HG02610 (cell line): ENCODE results near the gene CHRNA5.
"Not testable (repeated sequence)": the region's sequence is repeated elsewhere in the genome, so short reads cannot be mapped to it uniquely, and the experiment has no call there.

ENCODE experiments used
- ATAC-seq: cut with Tn5 transposase; IDR thresholded peaks from one replicate; pipeline ENCODE4 v1.9.1; 2021; ENCODE audit warnings: mild to moderate bottlenecking, moderate library complexity; ENCODE audit not compliant: unreplicated experiment

CHRNA5 gene

DNA sequence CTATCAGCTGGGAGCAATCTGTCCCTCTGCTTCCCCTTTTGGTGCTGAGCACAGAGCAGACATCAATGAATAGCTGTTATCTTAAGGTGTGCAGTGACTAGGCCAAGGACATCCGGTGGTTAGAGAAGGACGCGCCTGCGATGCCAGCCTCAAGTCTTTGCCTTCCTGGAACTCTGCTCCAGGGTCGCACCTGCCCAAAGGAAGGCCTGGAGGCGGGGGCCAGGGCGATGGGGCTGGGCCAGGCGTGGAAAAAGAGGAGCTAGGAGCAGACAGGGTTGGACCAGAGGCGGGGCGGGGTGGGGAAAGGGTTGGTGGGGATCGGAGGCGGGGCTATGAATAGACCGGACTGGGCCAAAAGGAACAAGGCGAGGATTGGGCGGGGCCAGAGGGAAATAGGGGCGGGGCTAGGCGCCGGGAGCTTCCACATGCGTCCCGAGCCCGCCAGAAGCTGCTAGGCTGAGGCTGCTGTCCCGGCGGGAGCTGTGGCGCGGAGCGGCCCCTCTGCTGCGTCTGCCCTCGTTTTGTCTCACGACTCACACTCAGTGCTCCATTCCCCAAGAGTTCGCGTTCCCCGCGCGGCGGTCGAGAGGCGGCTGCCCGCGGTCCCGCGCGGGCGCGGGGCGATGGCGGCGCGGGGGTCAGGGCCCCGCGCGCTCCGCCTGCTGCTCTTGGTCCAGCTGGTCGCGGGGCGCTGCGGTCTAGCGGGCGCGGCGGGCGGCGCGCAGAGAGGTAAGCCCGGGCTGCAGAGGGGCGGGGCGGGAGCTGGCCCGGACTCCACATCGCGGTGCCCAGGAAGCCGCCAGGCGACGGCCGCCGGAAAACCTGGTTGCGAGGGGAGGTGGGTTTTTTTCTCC lies at the start of gene CHRNA5:
CHRNA5 (plus strand) TSS at position 424 of the 854 bp plus-strand sequence; CDS start at position 624, 200 bp downstream.
- ATAC-seq, result peak; percentile 88

DNA sequence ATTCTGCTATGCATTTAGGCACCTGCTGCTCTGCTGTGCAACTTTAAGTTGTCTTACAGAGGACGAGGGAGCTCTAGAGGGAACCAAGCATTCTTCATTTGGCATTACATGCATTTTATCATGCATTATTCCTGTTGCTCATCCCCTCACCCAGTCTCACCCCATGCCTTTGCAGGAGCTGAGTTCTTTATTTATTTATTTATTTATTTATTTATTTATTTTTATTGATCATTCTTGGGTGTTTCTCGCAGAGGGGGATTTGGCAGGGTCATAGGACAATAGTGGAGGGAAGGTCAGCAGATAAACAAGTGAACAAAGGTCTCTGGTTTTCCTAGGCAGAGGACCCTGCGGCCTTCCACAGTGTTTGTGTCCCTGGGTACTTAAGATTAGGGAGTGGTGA lies 45.3 kb upstream of the CHRNA5 start:
- not testable (repeated sequence) for ATAC-seq

DNA sequence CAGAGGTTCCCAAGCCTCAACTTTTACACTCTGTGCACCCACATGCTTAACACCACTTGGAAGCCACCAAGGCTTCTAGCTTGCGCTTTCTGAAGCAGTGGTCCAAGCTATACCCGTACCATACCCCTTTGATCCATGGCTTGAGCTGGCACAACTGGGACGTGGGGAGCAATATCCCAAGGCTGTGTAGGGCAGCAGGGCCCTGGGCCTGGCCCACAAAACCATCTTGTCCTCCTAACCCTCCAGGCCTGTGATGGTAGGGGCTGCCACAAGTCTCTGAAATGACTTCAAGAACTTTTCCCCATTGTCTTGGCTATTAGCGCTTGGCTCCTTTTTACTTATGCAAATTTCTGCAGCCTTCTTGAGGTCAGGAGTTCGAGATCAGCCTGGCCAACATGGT lies 41.1 kb upstream of the CHRNA5 start:
- ATAC-seq, result no peak

DNA sequence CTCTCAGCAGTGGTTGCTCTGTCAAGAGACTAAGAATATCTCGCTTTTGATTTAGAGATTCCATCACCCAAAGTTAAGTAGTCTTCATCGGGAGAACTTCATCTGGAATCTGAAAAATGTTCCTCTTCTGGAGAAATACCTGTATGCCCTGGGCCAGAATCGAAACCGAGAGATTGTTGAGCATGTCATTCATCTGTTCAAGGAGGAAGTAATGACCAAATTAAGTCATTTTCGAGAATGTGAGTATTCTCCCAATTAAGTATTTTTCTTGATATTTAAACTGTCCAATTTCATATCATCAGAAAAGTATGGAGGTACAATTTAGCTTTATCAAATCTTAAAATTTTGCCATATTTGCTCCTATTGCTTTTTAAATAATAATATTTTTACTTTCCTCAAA lies 38.0 kb upstream of the CHRNA5 start:
- ATAC-seq, result no peak

DNA sequence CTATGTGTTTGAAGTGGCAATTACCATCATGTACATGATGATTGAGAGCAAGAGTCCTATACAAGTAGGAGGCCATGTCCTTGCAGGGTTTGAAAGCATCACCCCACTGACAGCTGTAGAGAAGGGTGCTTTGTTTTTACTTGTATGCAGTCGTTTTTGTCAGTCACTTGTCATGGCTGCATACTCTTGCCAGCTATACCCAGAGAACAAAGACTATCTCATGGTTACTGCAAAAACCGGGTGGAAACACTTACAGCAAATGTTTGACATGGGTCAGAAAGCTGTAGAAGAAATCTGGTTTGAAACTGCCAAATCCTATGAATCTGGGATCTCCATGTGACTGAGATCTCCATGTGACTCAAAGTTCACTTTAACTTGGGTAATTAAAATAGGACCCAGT lies 32.0 kb upstream of the CHRNA5 start:
- ATAC-seq, result no peak

DNA sequence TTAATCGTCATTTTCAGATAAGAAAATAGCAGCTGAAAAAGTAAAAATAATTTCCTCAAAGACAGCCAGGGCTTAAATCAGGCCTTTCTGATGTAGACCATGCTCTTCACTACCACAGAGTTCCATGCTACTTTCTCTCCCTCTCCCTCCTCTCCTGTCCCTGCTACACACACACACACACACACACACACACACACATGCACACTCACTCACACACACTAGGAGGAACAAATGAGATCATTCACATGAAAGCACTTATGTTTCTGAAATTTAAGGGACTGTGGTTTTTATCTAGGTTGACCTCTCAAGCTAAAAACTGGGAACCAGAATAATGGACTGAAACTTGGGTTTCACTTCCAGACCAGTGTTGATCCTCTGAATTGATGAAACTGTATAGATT lies 29.2 kb upstream of the CHRNA5 start:
- no peak for ATAC-seq

DNA sequence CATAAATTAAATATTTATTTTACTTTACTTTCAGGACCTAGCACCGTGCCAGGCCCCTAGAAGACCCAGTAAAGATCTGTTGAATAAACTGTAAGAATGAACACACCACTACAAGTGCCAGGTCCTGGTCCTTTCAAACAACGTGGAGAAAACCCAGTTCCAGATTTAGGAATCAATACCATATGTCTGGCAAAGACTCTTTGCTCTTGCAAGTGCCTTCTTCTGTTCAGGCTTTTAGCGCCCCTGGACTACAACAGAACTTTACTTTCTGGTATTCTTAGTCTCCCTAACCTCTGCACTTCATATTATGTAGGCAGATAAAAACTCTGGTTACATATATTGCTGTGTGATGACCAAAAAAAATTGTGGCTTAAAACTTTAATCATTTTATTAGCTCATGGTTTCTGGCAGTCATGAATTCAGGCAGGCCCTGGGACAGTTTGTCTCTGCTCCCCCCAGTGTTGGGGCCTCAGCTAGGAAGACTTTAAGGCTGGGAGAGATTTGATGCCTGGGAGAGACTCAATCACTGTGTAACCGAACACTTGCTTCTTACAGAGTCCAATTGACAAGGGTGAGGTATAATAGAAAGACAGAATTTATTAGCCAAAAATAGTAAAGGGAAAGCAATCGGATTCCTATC lies 27.9 kb upstream of the CHRNA5 start:
- no peak for ATAC-seq

DNA sequence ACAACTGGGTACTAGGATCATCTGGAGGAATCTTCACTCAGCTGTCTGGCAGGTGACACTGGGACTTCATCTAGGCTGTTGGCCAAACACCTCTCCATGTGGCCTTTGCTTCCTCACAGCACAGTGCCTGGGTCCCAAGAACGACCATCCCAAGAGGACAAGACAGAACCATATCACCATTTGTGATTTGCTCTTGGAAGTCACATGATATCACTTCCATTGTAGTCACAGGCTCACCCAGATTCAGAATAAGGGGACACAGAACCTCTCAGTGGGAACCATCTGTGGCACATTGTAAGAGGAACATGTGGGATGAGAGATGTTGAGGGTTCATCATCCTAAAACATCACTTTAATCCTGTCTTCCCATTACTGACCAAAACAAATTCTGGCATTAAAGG lies 27.0 kb upstream of the CHRNA5 start:
- no peak for ATAC-seq

DNA sequence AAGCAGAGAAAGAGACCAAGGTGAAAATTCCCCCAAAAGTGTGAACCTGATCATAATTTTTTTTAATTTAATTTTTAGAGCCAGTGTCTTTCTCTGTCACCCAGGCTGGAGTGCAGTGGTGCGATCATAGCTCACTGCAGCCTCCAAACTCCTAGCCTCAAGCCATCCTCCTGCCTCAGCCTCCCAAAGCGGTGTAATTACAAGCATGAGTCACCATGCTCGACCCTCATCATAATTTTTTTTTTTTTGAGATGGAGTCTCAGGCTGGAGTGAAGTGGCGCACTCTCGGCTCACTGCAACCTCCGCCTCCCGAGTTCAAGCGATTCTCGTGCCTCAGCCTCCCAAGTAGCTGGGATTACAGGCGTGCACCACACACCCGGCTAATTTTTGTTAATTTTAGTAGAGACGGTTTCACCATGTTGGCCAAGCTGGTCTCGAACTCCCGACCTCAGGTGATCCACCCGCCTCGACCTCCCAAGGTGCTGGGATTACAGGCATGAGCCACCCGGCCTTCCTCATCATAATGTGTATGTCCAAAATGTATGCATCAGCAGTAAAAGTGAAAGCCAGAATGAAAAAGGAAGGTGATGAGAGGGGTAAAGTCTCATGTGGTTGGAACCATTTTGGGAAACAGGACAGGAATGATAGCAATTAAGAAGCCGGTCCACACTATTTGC lies 25.7 kb upstream of the CHRNA5 start:
- not testable (repeated sequence) for ATAC-seq

DNA sequence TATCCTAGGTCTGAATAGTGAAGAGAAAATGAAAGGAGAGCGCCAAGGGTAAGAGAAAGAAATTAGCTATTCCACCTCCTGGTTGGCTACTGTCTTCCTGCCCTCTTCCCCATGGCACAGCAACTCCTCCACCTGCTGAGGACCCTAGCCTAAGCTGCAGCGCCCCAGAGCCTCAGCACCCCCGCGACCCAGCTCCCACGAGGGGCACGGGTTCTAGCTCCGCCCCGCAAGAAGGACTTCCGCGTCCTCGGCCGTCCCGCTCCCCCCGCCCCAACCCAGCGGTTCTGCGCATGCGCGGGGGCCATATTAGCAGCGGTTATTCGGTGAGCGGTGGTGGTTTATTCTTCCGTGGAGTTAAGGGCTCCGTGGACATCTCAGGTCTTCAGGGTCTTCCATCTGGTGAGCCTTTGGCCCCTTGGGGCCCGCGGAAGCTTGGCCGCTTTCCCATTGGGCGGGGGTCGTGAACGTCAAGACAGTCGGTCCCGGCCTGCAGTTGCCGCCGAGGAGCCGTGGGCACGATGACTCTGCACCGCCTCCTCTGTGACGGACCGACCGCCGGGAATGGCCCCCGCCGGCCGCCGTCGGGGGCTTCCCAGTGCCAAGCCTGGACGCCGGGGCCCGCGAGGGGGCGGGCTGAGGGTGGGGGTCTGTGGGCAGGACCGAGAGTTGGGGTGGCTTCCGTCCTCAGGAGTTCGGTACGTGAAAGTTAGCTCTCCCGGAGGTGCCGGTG lies 25.0 kb upstream of the CHRNA5 start, which contains the start of gene PSMA4:
PSMA4 (plus strand) TSS at position 304 of the 730 bp plus-strand sequence. CDS start 1,484 bp downstream, outside the sequence.
- peak; percentile 77 for ATAC-seq

DNA sequence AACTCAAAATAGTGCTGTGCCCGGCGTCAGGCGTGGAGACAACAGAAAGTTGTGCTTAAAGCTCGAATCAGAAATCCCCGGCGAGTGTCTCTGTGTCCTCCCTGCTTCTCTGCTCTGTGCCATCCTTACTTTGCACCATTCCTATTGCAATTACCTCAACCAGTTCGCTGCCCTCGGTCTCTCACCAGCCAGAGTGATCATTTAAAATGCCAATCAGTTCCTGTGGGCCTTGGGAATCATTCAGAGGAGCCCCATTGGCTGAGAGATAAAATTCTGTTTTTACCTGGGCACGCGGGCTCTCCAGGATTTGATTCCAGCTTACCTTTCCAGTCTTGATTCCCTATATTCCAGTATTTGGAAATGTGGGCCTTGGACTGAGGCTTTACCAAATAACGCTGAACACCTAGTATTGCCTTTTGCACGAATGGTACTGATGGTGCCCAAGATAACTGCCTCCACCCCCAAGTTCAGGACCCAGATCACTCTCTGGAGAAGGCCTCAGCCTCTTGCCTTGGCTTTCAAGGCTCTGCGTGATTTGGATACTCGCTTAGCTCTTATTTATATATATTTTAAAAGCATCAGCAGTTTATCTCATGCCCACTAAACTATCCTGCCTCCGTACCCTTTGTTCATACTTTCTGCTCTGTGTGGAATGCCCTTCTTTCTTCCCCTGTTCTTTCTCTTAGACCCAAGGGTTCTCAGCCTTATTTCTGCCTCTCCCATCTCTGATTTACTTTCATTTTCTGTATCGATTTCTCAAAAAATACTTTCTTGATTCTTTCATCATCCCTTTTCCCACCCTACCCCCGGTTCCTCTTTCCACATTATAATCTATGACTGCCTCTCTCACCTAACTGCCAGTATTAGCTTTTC lies 24.2 kb upstream of the CHRNA5 start:
- no peak for ATAC-seq

DNA sequence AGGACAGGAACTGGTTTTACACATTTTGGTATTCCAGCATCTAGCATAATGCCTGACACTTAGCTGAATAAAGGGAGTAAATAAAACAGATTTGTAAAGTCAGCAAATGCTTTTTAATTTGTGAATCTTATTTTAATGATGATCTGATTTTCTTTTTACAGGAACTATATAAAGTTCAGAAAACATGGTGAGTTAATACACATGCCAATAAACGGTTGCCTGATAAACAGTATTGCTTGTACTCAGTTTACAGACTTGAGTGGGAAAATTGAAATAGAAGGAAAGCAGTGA lies 23.6 kb upstream of the CHRNA5 start:
- ATAC-seq, result no peak

DNA sequence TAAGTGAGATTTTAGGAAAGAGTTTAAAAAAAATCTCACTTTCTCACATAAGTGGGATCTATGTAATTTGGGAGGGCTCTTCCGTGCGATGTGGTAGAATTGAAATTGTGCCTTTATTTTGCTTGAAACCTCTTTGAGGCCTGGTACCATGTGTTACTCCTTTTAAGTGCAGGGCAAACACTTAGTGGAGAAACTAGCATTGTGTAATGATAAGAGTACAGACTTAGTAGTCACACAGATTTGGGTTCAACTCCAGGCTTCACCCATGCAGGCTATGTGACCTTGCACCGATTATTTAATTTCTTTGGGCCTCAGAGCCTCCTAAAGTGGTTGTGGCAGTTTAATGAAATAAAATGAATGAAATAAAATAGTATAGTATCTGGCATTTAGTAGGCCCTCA lies 22.7 kb upstream of the CHRNA5 start:
- no peak for ATAC-seq

DNA sequence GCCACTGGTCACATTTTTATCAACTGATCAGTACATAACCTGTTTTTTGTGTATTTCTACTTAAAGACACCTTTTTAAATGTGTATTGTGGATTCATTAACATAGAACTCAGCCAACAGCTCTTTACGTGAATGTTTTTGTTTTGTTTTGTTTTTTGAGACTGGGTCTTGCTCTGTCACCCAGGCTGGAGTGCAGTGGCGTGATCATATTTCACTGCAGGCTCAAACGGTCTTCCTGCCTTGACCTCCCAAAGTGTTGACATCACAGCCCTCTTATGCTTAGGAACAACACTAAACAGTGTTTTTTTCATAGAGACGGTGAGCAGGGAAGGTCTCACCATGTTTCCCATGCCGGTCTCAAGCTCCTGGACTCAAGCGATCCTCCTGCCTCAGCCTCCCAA lies 15.1 kb upstream of the CHRNA5 start:
- no peak for ATAC-seq

DNA sequence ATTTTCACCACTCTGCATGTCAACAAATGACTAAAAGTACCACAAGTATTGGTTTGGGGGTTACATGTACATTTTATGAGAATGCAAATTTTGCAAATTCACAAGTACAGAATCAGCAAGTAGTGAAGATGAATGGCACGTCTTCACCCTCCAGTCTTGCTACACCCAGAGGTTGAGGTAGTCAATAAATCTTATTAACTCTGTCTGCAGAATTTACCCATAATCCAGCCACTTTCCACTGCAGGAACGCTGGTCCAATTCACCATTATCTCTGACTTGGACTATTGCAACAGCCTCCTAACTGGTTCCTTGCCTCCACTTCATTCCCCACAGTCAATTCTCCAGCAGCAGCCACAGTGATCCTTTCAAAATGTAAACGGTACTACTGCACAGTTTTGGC lies 14.5 kb upstream of the CHRNA5 start:
- no peak for ATAC-seq

DNA sequence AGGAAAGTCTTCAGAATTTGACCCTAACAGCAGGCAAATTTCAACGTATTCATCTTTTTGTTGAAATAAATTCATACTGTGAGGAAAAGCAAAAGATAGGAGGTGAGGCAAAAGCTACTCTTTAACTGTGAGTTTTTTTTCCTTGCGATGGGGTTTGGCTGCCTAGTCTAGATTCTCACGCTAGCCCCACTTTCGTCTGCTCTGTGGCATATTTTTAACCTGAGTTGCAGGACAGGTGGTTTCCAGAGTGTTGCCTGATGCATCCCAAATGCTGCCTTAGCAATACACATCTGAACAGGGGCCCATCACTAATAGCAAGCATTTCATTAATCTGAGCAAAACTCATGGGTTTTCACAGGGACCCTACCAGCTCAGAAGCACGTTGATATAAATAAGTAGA lies 13.4 kb upstream of the CHRNA5 start:
- ATAC-seq, result no peak

DNA sequence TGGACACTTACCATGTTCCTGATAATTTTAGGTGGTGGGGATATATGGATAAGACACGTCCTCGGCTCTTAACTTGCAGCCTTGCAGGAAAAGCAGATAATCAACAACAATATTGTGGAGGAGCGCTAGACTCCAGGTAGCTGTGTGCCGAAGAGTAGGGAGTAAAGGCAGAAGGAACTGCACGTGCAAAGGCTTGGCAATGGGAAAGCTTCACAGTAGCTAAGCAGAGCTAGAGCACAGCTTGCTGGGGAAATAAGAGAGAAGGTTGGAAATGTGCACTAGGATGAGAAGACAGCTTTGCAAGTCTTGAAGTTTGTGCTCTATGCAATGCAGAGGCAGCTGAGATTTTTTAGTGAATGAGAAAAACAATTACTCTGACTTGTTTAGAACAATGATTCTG lies 12.7 kb upstream of the CHRNA5 start:
- ATAC-seq, result no peak

DNA sequence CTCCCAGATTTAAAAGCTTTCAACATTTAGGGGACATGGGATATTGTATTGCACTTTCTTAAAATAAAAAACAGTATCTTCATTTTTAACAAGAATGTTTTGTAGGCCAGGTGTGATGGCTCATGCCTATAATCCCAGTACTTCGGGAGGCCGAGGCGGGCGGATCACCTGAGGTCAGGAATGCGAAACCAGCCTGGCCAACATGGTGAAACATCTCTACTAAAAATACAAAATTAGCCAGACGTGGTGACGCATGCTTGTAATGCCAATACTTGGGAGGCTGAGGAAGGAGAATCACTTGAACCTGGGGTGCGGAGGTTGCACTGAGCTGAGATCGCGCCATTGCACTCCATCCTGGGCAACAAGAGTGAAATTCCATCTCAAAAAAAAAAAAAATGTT lies 5.1 kb upstream of the CHRNA5 start:
- ATAC-seq, result not testable (repeated sequence)

DNA sequence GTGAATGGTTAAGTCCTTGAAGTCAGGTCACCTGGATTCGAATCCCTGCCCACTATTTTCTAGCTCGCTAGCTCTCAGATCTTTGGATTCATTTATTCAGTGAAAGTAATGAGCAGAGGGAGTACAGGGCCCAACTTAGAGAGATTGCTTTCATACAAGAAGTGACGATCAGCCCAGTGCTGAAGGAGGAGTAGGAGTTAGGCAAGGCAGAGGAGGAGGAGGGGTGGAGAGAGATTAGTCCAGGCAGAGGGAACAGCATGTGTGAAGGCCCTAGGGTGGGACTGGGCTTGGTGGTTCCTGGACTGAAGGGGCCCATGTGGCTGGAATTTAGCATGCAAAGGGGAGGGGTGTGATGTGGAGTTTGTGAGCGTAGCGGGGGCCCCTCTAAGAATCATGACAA lies 3.8 kb upstream of the CHRNA5 start:
- ATAC-seq, result no peak

DNA sequence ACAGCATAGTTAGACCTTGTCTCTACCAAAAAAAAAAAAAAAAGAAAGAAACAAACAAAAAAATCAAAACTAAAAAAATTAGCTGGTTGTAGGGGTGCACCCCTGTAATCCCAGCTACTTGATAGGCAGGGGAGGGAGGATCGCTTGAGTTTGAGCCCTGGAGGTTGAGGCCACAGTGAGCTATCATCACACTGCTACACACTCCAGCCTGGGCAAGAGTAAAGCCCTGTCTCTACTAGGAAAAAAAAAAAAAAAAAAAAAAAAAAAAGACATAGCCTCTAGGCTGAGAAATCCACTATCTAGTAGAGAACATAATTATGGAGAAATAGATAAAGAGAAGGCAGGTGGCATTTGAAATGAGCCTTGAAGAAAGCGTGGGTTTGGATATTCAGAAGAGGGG lies 2.2 kb upstream of the CHRNA5 start:
- ATAC-seq, result no peak
